ENCODE results near the gene AFG3L2.

- TF ChIP-seq POLR2A (IDR thresholded peaks at IDR 0.05; ENCODE audit: control extremely low read depth in 1 of 2, low read depth in 2 of 2, low read length in 2 of 2) (no peak), EZH2 (IDR thresholded peaks at IDR 0.05; ENCODE audit: low read depth, low read length, severe bottlenecking) (no peak), GABPA (IDR thresholded peaks at IDR 0.05; ENCODE audit: borderline replicate concordance, insufficient read depth, low read length) (no peak), CTCF (IDR thresholded peaks at IDR 0.05; ENCODE audit: control extremely low read depth in 1 of 3, insufficient read depth in 1 of 3, low read depth in 1 of 3, low read length in 3 of 3) (no peak), RAD21 (IDR thresholded peaks at IDR 0.05 in 1 of 2, conservative IDR thresholded peaks at IDR 0.05 in 1 of 2; ENCODE audit: low read depth in 2 of 2, low read length in 2 of 2) (no peak), BRCA1 (IDR thresholded peaks at IDR 0.05; ENCODE audit: low read depth, low read length) (no peak), POLR2AphosphoS5 (IDR thresholded peaks at IDR 0.05; ENCODE audit: low read depth, low read length) (no peak)
Measured at GRCh38 chr18:12398625-12399024, 21.6 kb upstream of the AFG3L2 start.

Measured in H1 (cell line).